ENCODE results near the gene PADI3. TPM values are rescaled to one million over a fixed set of nuclear protein-coding genes. Genes with fewer than 3 reads are reported as not detected.

PADI3 gene
- total and polyA plus RNA-seq, 7 donors = 0.51 TPM; not detected in 6

DNA sequence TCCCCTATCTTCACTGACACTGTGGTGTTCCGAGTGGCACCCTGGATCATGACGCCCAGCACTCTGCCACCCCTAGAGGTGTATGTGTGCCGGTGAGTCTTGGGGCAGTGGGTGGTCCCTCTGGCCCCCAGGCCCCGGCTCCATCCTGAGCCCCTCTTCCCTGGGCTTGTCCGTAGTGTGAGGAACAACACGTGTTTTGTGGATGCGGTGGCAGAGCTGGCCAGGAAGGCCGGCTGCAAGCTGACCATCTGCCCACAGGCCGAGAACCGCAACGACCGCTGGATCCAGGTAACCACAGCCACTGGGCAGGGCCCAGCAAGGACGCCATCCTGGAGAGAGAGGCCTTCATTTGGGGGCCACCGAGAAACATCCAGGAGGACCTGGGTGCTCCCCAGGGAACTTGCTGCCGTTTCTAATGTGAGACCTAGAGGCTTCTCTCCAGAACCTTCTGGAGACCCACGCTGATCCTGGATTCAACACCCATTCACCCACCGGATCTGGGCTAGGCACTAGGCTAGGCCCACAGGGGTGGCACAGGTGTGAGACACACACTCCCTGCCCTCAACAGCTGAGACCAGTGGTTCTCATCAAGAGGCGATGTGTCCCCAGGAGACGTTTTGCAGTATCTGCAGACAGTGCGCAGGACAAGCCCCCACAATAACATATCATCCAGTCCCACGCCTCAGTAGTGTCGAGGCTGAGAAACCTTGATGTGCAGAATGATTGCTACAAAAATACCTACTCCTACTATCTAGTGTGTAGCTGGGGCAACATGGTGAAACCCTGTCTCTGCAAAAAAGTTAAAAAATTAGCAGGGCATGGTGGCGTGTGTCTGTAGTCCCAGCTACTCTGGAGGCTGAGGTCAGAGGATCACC is 22.2 kb downstream of the PADI3 start:
- Histone ChIP-seq H3K4me3 (no peak overlapping the region), H3K27me3 (peaks cover 0 to 8% (median 0%) of the 10 kb centered on the region in 3 donors), H3K4me1 (no peaks in the 10 kb centered on the region), H3K9me3 (no peaks in the 10 kb centered on the region), H3K36me3 (no peaks in the 10 kb centered on the region), H3K27ac (no peak overlapping the region)
- WGBS, 2 donors = 92 to 93% methylated on average over 23 of the region's 23 CpGs
- DNase-seq = no peak
- TF ChIP-seq CTCF (IDR thresholded peaks at IDR 0.05) (no peak), EP300 (IDR thresholded peaks at IDR 0.05) (no peak)
- intact Hi-C loops (cut with DNase I) = no loop called here

DNA sequence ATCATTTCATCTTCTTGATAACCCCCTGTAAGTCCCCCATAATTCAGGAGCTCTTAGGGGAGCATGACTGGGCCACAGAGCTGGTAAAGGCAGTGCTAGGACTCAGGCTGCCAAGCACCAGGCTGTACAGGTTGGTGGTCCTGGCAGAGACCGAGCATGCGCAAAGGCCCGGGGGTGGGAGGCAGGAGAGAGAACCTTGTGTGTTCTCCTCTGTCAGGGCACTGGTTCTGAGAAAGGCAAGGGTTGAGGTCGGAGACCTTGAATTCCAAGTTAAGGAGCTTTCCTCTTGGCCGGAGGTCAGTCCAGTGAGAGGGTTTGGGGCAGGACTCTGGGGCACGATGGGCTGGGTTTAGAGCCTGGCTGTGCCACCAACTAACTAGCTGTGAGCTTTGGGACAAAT is 23.2 kb downstream of the PADI3 start:
- H3K9me3 ChIP-seq = no peaks in the 10 kb centered on the region
- H3K4me3 ChIP-seq = no peak overlapping the region
- intact Hi-C loops (cut with DNase I) = no loop called here
- no peak for DNase-seq
- TF ChIP-seq CTCF (IDR thresholded peaks at IDR 0.05) = no peak
- TF ChIP-seq POLR2AphosphoS5 (IDR thresholded peaks at IDR 0.05) = no peak
- TF ChIP-seq EP300 (IDR thresholded peaks at IDR 0.05) = no peak
- TF ChIP-seq POLR2A (IDR thresholded peaks at IDR 0.05) = no peak
- H3K36me3 ChIP-seq = no peaks in the 10 kb centered on the region
- H3K27me3 ChIP-seq = peaks cover 0 to 12% (median 0%) of the 10 kb centered on the region in 3 donors
- WGBS, 2 donors = 92 to 93% methylated on average over 6 of the region's 6 CpGs
- H3K27ac ChIP-seq = no peak overlapping the region
- no peaks in the 10 kb centered on the region for H3K4me1 ChIP-seq

- no peak overlapping the region for H3K4me3 ChIP-seq
- intact Hi-C loops (cut with DNase I) = no loop called here
- peaks cover 0 to 12% (median 0%) of the 10 kb centered on the region in 3 donors for H3K27me3 ChIP-seq
- 16 to 52% methylated on average over 4 of the region's 4 CpGs for WGBS, 2 donors
- no peak for DNase-seq
- H3K4me1 ChIP-seq = no peaks in the 10 kb centered on the region
- no peaks in the 10 kb centered on the region for H3K9me3 ChIP-seq
- no peaks in the 10 kb centered on the region for H3K36me3 ChIP-seq
- no peak for TF ChIP-seq EP300 (IDR thresholded peaks at IDR 0.05)
- TF ChIP-seq CTCF (IDR thresholded peaks at IDR 0.05) = no peak
- no peak for TF ChIP-seq POLR2AphosphoS5 (IDR thresholded peaks at IDR 0.05)
- no peak for TF ChIP-seq POLR2A (IDR thresholded peaks at IDR 0.05)
- H3K27ac ChIP-seq = no peak overlapping the region
Measured at GRCh38 chr1:17272646-17273045, 23.7 kb downstream of the PADI3 start.

GRCh38 chr1:17273096-17273495 is 24.2 kb downstream of the PADI3 start:
- H3K9me3 ChIP-seq = no peaks in the 10 kb centered on the region
- no peak for DNase-seq
- H3K4me1 ChIP-seq = no peaks in the 10 kb centered on the region
- no peak overlapping the region for H3K27ac ChIP-seq
- no peak overlapping the region for H3K4me3 ChIP-seq
- intact Hi-C loops (cut with DNase I) = no loop called here
- no peak for TF ChIP-seq CTCF (IDR thresholded peaks at IDR 0.05)
- TF ChIP-seq POLR2A (IDR thresholded peaks at IDR 0.05) = no peak
- no peak for TF ChIP-seq POLR2AphosphoS5 (IDR thresholded peaks at IDR 0.05)
- no peaks in the 10 kb centered on the region for H3K36me3 ChIP-seq
- peaks cover 0 to 12% (median 0%) of the 10 kb centered on the region in 3 donors for H3K27me3 ChIP-seq
- WGBS, 2 donors = 82 to 83% methylated on average over 13 of the region's 13 CpGs
